Vagina (tissue), 2 donors: ENCODE data around the gene ZC3H14.

Experiments used
- POLR2A ChIP-seq, 2 donors: fragments of 450-650 bp; IDR thresholded peaks; one replicate each; pipeline ENCODE4 v1.6.1; 2017; ENCODE audit warnings: antibody characterized with exemption in 2 of 2, mild to moderate bottlenecking in 2 of 2, moderate library complexity in 2 of 2
- TF ChIP-seq, protein P1 (sequence below), 3 experiments: fragments of 450-650 bp in 2 of 3; fragments of 200-600 bp in 1 of 3; sonication (generic) in 1 of 3; IDR thresholded peaks; one replicate each; pipeline ENCODE4 v1.5.1; 2017 to 2019; ENCODE audit warnings: antibody characterized with exemption in 3 of 3, mild to moderate bottlenecking in 2 of 3, moderate library complexity in 2 of 3

DNA sequence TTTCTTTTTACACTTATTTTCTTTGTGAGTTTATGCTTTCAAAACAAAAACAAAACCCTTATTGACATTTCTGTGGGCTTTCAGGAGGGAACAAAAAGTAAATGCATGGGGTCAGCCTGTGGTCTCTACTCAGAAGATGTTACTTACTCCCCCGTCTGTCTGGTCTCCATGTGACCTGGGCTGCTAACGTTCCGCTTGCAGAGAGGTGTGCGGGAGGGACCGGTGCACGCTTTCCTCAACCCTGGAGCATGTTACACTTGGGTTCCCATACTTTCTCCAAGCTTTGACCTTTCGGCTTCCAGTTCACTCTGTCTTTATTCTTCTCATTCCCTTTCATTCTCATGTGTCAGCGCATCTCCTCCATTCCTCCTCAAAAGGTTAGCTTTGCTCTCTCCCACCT, 36.5 kb downstream of the ZC3H14 start:
- TF ChIP-seq POLR2A (IDR thresholded peaks at IDR 0.05) = no peak
- TF ChIP-seq, protein P1, sequence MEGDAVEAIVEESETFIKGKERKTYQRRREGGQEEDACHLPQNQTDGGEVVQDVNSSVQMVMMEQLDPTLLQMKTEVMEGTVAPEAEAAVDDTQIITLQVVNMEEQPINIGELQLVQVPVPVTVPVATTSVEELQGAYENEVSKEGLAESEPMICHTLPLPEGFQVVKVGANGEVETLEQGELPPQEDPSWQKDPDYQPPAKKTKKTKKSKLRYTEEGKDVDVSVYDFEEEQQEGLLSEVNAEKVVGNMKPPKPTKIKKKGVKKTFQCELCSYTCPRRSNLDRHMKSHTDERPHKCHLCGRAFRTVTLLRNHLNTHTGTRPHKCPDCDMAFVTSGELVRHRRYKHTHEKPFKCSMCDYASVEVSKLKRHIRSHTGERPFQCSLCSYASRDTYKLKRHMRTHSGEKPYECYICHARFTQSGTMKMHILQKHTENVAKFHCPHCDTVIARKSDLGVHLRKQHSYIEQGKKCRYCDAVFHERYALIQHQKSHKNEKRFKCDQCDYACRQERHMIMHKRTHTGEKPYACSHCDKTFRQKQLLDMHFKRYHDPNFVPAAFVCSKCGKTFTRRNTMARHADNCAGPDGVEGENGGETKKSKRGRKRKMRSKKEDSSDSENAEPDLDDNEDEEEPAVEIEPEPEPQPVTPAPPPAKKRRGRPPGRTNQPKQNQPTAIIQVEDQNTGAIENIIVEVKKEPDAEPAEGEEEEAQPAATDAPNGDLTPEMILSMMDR (IDR thresholded peaks at IDR 0.05) = no peak
